ENCODE results near the gene TIMM23B. TPM values are rescaled to one million over a fixed set of nuclear protein-coding genes. Genes with fewer than 3 reads are reported as not detected.
"Not testable (repeated sequence)": the region's sequence is repeated elsewhere in the genome, so short reads cannot be mapped to it uniquely, and the experiment has no call there.

TIMM23B gene
- total RNA-seq, 4 donors from 2014 or later = 16.8 to 36.1 (median 24.8) TPM

DNA sequence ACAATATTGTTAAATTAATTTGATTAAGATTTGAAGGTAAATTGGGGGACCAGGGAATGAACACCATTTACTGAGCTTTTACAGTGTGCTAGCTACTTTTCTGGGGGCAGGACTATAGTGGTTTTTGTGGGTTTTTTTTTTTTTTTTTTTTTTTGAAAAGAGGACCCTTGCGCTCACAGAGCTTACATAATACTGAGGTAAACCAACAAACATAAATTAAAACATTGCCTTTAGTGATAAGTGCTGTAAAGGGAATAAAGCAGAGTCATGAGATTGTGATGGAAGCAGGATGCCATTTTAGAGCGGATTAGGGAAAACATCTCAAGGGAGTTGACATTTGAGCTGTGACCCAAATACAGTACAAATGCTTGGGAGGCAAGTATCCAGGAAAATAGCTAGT lies 1.8 kb downstream of the TIMM23B start:
- not testable (repeated sequence) for H3K4me3 ChIP-seq, H3K27me3 ChIP-seq, H3K27ac ChIP-seq, H3K9me3 ChIP-seq, DNase-seq
- peaks cover 0 to 13% (median 0%) of the 10 kb centered on the region in 4 donors for H3K4me1 ChIP-seq
- H3K36me3 ChIP-seq = peaks cover 0 to 12% (median 0%) of the 10 kb centered on the region in 3 donors

DNA sequence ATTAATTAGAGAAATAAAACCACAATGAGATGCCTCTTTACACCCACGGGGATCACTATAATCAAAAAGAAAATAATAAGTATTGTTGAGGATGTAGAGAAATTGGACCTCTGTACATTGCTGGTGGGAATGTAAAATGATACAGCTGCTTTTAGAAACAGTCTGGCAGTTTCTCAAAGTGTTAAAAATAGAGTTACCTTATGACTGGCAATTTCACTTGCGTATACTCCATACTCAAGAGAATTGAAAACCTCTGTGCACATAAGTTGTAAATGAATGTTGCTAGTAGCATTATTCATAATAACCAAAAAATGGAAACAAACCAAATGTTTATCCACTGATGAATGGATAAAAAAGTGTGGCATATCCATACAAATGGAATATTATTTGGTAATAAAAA lies 6.3 kb downstream of the TIMM23B start:
- not testable (repeated sequence) for H3K9me3 ChIP-seq, H3K27me3 ChIP-seq, H3K4me1 ChIP-seq, DNase-seq, H3K27ac ChIP-seq, H3K4me3 ChIP-seq
- peaks cover 0 to 12% (median 0%) of the 10 kb centered on the region in 3 donors for H3K36me3 ChIP-seq

- not testable (repeated sequence) for H3K9me3 ChIP-seq, H3K4me3 ChIP-seq, H3K4me1 ChIP-seq, H3K27ac ChIP-seq, H3K27me3 ChIP-seq, DNase-seq
- H3K36me3 ChIP-seq = peaks cover 0 to 12% (median 0%) of the 10 kb centered on the region in 3 donors
These were observed 6.9 kb downstream of the TIMM23B start for GRCh38 chr10:49948737-49949136.

DNA sequence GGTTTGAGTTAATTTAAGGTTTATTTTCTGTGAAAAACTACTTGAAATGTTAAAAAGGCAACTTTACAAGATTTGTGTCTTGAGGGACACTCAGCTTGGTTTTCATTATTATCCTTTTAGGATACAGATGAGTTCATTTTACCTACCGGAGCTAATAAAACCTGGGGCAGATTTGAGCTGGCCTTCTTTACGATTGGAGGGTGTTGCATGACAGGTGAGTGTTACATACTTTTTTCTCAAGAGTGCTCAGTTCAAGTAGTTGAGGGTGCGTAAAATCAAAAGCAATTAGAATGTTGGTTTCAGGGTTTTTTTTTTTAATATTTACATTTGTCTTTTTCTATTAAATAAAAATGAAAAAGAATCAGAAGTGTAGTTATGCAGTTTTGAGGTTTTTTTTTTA lies 10.2 kb downstream of the TIMM23B start:
- peaks cover 0 to 16% (median 0%) of the 10 kb centered on the region in 3 donors for H3K36me3 ChIP-seq
- not testable (repeated sequence) for H3K4me3 ChIP-seq, H3K27me3 ChIP-seq, H3K9me3 ChIP-seq, H3K4me1 ChIP-seq, DNase-seq, H3K27ac ChIP-seq

DNA sequence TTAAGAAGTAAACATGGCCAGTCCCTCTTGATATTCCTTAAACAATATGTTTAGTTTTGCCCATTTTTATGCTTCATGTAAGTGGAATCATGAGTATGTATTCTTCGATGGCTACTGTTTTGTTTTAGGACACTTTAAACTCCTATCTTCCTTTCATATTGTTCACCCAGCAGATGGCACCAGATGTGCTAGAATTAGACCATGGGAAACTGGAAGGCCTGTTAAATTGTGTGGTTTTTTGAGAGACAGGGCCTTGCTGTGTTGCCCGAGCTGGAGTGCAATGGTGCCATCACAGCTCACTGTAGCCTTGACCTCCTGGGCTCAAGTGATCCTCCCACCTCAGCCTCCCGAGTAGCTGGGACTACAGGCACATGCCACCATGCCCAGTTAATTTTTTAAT lies 11.3 kb downstream of the TIMM23B start:
- not testable (repeated sequence) for H3K27ac ChIP-seq, H3K4me3 ChIP-seq, H3K36me3 ChIP-seq, DNase-seq, H3K9me3 ChIP-seq, H3K27me3 ChIP-seq, H3K4me1 ChIP-seq

GRCh38 chr10:49970331-49970857 lies 28.5 kb downstream of the TIMM23B start:
- H3K27me3 ChIP-seq, H3K27ac ChIP-seq, H3K9me3 ChIP-seq, H3K4me1 ChIP-seq, H3K4me3 ChIP-seq, DNase-seq: not testable (repeated sequence)
- H3K36me3 ChIP-seq = peaks cover 0 to 14% (median 0%) of the 10 kb centered on the region in 3 donors

DNA sequence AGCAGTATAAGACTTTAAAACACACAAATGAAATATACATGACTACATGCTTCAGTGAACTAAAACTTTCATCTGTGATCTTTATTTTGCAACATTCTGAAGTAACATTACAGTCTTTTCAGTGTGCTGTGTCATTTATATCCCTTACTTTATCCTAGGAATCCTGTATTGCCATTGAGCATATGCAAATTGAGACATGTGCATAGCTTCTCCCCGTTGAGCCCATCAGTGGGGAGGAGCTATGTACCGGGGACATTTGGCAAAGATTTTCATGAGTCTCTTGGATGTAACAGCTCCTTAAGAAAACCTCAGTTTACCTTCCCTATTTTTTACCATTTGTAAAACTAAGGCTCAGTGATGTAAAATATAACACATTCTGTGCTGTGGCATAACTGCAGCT lies 29.6 kb downstream of the TIMM23B start:
- H3K9me3 ChIP-seq, H3K4me1 ChIP-seq, DNase-seq, H3K27ac ChIP-seq, H3K4me3 ChIP-seq, H3K27me3 ChIP-seq: not testable (repeated sequence)
- peaks cover 0 to 14% (median 0%) of the 10 kb centered on the region in 3 donors for H3K36me3 ChIP-seq

GRCh38 chr10:49972094-49972493 lies 30.2 kb downstream of the TIMM23B start:
- not testable (repeated sequence) for H3K27me3 ChIP-seq, H3K4me1 ChIP-seq, H3K4me3 ChIP-seq, H3K9me3 ChIP-seq, H3K27ac ChIP-seq, DNase-seq
- H3K36me3 ChIP-seq = peaks cover 0 to 14% (median 0%) of the 10 kb centered on the region in 3 donors

DNA sequence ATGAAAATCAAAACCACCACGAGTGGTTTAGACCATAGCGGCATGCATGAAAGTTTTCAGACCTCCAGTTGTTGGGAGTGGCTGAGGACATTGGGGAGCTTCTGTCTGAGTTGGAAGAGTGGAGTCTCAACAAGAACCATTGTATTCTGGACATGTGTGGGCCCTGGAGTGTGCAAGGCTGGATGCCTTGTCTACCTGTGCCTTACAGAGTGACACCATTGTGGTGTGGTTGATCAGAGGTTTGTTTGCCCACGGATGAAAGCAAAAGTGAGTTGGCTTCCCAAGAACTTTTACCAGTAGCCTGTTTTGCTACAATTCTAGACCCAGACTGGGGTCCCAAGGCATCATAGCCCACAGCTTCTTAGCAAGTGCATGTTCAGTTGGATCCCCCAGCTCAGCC lies 35.9 kb downstream of the TIMM23B start:
- H3K27ac ChIP-seq, H3K9me3 ChIP-seq, DNase-seq, H3K27me3 ChIP-seq, H3K4me1 ChIP-seq, H3K36me3 ChIP-seq, H3K4me3 ChIP-seq: not testable (repeated sequence)

- not testable (repeated sequence) for H3K27me3 ChIP-seq, H3K27ac ChIP-seq, DNase-seq
These were observed 45.4 kb downstream of the TIMM23B start for GRCh38 chr10:49987207-49987606.

GRCh38 chr10:49988376-49988775 lies 46.5 kb downstream of the TIMM23B start, which contains the start of gene AGAP6:
TSS of gene AGAP6 (plus strand) at chr10:49988406. CDS start at chr10:49988716, 310 bp downstream.
- H3K4me3 ChIP-seq, H3K9me3 ChIP-seq, H3K27ac ChIP-seq, H3K36me3 ChIP-seq, H3K27me3 ChIP-seq, DNase-seq, H3K4me1 ChIP-seq: not testable (repeated sequence)

More at GRCh38 chr10:49987207-49987606, 45.4 kb downstream of the TIMM23B start:
- H3K9me3 ChIP-seq, H3K4me3 ChIP-seq, H3K36me3 ChIP-seq, H3K4me1 ChIP-seq: not testable (repeated sequence)

GRCh38 chr10:49995321-49995720 lies 53.5 kb downstream of the TIMM23B start:
- H3K36me3 ChIP-seq, H3K9me3 ChIP-seq, DNase-seq, H3K4me1 ChIP-seq, H3K27ac ChIP-seq, H3K4me3 ChIP-seq, H3K27me3 ChIP-seq: not testable (repeated sequence)

- not testable (repeated sequence) for H3K36me3 ChIP-seq, H3K4me3 ChIP-seq, H3K27ac ChIP-seq, H3K9me3 ChIP-seq, DNase-seq, H3K27me3 ChIP-seq, H3K4me1 ChIP-seq
These were observed 72.2 kb downstream of the TIMM23B start for GRCh38 chr10:50014024-50014423.

GRCh38 chr10:50015596-50016220 lies 73.9 kb downstream of the TIMM23B start:
- H3K27me3 ChIP-seq, H3K27ac ChIP-seq, H3K4me1 ChIP-seq, DNase-seq, H3K4me3 ChIP-seq, H3K9me3 ChIP-seq, H3K36me3 ChIP-seq: not testable (repeated sequence)

DNA sequence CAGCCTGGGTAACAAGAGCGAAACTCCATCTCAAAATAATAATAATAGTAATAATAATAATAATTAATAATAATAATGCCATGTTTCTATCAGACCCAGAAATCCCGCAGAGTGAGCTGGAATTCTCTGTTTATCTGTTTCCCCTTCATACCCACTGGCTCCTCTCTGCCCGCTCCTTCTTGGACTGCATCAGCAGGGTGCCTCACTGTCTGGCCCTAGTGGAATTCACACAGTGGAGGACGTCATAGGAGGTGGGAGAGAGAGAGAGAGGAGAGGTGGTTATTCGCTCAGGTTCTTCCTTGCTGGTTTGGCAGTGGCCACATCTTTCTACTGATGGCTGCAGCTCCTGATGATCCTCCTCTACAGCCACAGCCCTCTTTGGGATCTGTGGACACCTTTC lies 75.1 kb downstream of the TIMM23B start:
- H3K36me3 ChIP-seq, H3K27me3 ChIP-seq, H3K4me3 ChIP-seq, H3K4me1 ChIP-seq, H3K9me3 ChIP-seq, H3K27ac ChIP-seq, DNase-seq: not testable (repeated sequence)

DNA sequence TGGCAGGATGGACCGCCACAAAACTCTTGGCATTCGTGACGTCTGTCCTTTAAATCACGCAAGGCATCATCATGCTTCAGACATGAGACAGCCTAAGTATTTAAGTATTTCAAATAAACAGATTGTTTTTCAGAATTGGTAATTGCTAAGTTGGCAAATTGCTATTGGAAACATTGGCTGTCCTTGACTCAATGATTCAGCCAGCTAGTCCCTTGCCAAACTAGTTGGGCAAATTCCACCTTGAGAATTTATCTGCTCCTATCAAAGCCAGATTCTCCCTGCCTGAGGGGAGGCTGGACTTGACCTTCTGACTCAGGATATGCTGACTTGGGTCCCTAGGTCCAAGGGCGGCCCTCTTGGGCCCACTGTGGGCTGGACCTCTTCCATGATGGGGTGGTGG lies 75.8 kb downstream of the TIMM23B start:
- not testable (repeated sequence) for H3K4me1 ChIP-seq, H3K36me3 ChIP-seq, DNase-seq, H3K9me3 ChIP-seq, H3K27ac ChIP-seq, H3K4me3 ChIP-seq, H3K27me3 ChIP-seq
